K562 (cell line): ENCODE measurements around the gene HOMEZ. TPM values are rescaled to one million over a fixed set of nuclear protein-coding genes. Genes with fewer than 3 reads are reported as not detected.

Experiments used
- C11orf30 ChIP-seq: fragments of 450-650 bp; IDR thresholded peaks from 2 replicates; pipeline ENCODE4 v1.6.1; 2016; ENCODE audit warnings: low read depth, mild to moderate bottlenecking
- ELF2 ChIP-seq: fragments of 250-450 bp; sonication (Bioruptor Pico); IDR thresholded peaks from 2 replicates; pipeline ENCODE4 v1.5.0; 2021; ENCODE audit warnings: mild to moderate bottlenecking
- ETV5 ChIP-seq: sonication (generic); formaldehyde crosslinking; IDR thresholded peaks from 2 replicates; pipeline ENCODE4 v1.4.0; 2020; ENCODE audit warnings: low read depth, mild to moderate bottlenecking, missing genetic modification reagents
- HIVEP1 ChIP-seq: fragments of 250-450 bp; sonication (Bioruptor Pico); IDR thresholded peaks from 2 replicates; pipeline ENCODE4 v1.4.0; 2020; ENCODE audit warnings: mild to moderate bottlenecking
- MED1 ChIP-seq: sonication (generic); formaldehyde crosslinking; IDR thresholded peaks from 2 replicates; pipeline ENCODE4 v1.8.1; 2023; ENCODE audit warnings: missing genetic modification reagents, borderline replicate concordance
- THRB ChIP-seq: fragments of 450-650 bp; formaldehyde crosslinking; conservative IDR thresholded peaks from 2 replicates; pipeline ENCODE4 v1.4.0; 2022; ENCODE audit warnings: mild to moderate bottlenecking, missing genetic modification characterization
- ZFP91 ChIP-seq: sonication (generic); formaldehyde crosslinking; IDR thresholded peaks from 2 replicates; pipeline ENCODE4 v1.8.0; 2022; ENCODE audit warnings: mild to moderate bottlenecking, missing genetic modification reagents
- polyA plus RNA-seq, 8 experiments: library from polyadenylated mRNA; depleted of rRNA in 4 of 8; stranded (reverse) in 5 of 8; unstranded in 3 of 8; fragments of >200 nt; fragmentation: Nextera tagmentation in 2 of 8; fragmentation: Illumina TruSeq in 1 of 8; extraction: Ambion mirVana in 2 of 8; extraction: Trizol in 1 of 8; gene quantifications; 2 replicates each; pipeline versions ENCODE4 v1.2.1 to v1.2.3, GENCODE V29; 2011 to 2014; ENCODE audit warnings: inconsistent platforms in 1 of 8, missing spikeins in 1 of 8
- total RNA-seq, 7 experiments: library from RNA; depleted of rRNA in 6 of 7; stranded (reverse); fragments of >200 nt in 6 of 7; fragmentation: Illumina TruSeq in 2 of 7; extraction: Trizol in 2 of 7; gene quantifications; 2 replicates each; pipeline versions ENCODE4 v1.2.1 to v1.2.3, GENCODE V29; 2011 to 2021; ENCODE audit warnings: low replicate concordance in 1 of 7
- TF ChIP-seq, protein P1 (sequence below), 3 experiments: fragments of 200-800 bp in 1 of 3; fragments of 250-450 bp in 1 of 3; fragments of 450-650 bp in 1 of 3; sonication (Bioruptor Pico) in 1 of 3; sonication (Bioruptor generic) in 1 of 3; formaldehyde crosslinking in 1 of 3; IDR thresholded peaks; 2 replicates each; pipeline versions ENCODE4 v1.6.1 to v1.8.0; 2016 to 2022; ENCODE audit warnings: mild to moderate bottlenecking in 2 of 3, missing genetic modification characterization in 2 of 3, missing compliant biosample characterization in 1 of 3, moderate library complexity in 1 of 3

HOMEZ gene
- total and polyA plus RNA-seq, 9 of the 15 experiments (the other 6 are each of a cell fraction or from before 2014, with no cell fraction given) = 3.0 to 30.2 (median 16.9) TPM

DNA sequence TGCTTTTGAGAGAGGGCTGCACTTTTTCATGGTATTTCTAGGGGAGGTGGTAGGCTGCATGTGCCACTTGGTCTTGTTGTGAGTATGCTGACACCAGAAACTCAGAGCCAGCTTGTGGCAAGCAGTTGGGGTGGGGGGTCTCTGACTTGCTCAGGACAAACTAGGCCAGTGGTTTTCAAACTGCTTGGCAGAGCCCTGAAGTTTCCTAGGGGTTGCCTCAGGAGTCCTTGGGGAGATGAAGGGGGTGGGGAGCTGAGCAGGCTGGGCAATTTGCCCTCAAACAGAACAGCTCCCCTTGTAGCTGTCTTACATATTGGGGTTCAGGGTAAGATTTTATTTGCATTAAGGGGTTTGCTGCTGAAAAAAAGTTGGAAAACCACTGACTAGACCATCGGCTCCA is 24.6 kb upstream of the HOMEZ start (continued):
- TF ChIP-seq MED1 (CRISPR knock-in tag) (no peak), ELF2 (no peak), HIVEP1 (no peak), ZFP91 (CRISPR knock-in tag) (no peak), C11orf30 (no peak), ETV5 (CRISPR knock-in tag) (no peak), THRB (no peak)
- TF ChIP-seq, protein P1, sequence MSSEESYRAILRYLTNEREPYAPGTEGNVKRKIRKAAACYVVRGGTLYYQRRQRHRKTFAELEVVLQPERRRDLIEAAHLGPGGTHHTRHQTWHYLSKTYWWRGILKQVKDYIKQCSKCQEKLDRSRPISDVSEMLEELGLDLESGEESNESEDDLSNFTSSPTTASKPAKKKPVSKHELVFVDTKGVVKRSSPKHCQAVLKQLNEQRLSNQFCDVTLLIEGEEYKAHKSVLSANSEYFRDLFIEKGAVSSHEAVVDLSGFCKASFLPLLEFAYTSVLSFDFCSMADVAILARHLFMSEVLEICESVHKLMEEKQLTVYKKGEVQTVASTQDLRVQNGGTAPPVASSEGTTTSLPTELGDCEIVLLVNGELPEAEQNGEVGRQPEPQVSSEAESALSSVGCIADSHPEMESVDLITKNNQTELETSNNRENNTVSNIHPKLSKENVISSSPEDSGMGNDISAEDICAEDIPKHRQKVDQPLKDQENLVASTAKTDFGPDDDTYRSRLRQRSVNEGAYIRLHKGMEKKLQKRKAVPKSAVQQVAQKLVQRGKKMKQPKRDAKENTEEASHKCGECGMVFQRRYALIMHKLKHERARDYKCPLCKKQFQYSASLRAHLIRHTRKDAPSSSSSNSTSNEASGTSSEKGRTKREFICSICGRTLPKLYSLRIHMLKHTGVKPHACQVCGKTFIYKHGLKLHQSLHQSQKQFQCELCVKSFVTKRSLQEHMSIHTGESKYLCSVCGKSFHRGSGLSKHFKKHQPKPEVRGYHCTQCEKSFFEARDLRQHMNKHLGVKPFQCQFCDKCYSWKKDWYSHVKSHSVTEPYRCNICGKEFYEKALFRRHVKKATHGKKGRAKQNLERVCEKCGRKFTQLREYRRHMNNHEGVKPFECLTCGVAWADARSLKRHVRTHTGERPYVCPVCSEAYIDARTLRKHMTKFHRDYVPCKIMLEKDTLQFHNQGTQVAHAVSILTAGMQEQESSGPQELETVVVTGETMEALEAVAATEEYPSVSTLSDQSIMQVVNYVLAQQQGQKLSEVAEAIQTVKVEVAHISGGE (CRISPR knock-in tag; IDR thresholded peaks at IDR 0.05) = no peak
- TF ChIP-seq, all 486 proteins: peak for 0
